ENCODE results near the gene LHX1.

The LHX1 gene

DNA sequence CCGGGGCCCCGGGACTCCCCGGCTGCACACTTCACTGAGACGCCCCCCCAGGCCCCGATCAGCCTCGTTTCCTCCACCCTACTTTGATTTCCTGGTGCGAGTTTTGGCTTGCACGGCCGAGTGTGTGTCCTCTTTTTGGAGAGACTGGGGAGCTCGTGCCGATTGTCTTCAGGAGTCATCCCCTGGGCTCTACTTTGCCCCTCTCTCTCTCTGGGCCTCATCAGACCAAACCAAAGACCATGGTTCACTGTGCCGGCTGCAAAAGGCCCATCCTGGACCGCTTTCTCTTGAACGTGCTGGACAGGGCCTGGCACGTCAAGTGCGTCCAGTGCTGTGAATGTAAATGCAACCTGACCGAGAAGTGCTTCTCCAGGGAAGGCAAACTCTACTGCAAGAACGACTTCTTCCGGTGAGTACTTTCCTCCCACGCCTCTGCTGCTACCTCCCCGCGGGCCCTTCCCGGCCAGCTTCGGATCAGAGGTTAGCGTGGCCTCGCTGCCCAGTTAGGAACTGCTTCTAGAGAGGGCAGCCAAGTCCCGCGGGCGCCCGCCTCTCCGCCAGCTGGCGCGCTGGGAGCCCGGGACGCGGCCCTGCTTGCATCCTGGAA, 787 bp downstream of the LHX1 start:
- Histone ChIP-seq H3K27me3 (ENCODE audit: insufficient read depth, poor library complexity, severe bottlenecking) (peaks cover 99% of the 10 kb centered on the region), H3K36me3 (ENCODE audit: low read depth) (no peaks in the 10 kb centered on the region), H3K4me1 (ENCODE audit: insufficient read depth, poor library complexity, severe bottlenecking) (no peaks in the 10 kb centered on the region), H3K4me3 (ENCODE audit: severe bottlenecking) (no peak overlapping the region), H3K27ac (ENCODE audit: poor library complexity, severe bottlenecking) (no peak overlapping the region), H3K9me3 (ENCODE audit: severe bottlenecking) (no peaks in the 10 kb centered on the region)
- TF ChIP-seq, protein P1, sequence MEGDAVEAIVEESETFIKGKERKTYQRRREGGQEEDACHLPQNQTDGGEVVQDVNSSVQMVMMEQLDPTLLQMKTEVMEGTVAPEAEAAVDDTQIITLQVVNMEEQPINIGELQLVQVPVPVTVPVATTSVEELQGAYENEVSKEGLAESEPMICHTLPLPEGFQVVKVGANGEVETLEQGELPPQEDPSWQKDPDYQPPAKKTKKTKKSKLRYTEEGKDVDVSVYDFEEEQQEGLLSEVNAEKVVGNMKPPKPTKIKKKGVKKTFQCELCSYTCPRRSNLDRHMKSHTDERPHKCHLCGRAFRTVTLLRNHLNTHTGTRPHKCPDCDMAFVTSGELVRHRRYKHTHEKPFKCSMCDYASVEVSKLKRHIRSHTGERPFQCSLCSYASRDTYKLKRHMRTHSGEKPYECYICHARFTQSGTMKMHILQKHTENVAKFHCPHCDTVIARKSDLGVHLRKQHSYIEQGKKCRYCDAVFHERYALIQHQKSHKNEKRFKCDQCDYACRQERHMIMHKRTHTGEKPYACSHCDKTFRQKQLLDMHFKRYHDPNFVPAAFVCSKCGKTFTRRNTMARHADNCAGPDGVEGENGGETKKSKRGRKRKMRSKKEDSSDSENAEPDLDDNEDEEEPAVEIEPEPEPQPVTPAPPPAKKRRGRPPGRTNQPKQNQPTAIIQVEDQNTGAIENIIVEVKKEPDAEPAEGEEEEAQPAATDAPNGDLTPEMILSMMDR (IDR thresholded peaks at IDR 0.05; ENCODE audit: poor library complexity, severe bottlenecking): no peak
- no peak for DNase-seq (ENCODE audit: low spot score)
- peak; percentile 30 for ATAC-seq (ENCODE audit: low read depth)

DNA sequence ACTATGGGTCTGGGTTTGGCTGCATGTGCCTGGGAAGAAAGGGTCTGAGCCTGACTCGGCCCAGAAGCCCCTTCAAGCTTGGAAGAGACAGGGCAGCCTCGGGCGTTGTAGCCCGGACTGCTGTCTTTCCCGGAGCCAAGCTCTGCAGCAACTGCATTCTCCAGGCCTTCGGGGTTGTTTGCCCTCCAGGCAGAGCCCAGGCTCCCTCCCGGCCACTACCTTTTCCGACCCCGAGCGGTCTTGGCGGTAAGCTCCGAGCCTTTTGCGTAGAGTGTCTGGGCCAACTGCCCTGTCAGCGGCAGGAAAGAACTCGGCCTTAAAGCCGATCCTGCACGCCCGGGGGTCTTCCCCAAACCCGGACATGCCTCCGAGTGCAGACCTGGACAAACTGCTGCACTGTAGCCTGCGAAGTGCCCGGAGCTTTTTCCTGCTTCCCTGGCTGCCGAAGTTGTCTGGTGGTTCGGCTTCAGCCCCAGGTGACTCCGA, 1.3 kb downstream of the LHX1 start:
- ATAC-seq (ENCODE audit: low read depth) (no peak; the same call in 2 of the 3 replicates), DNase-seq (ENCODE audit: low spot score) (peak; percentile 38)
- H3K27ac ChIP-seq (ENCODE audit: poor library complexity, severe bottlenecking): no peak overlapping the region
- H3K9me3 ChIP-seq (ENCODE audit: severe bottlenecking): no peaks in the 10 kb centered on the region
- H3K27me3 ChIP-seq (ENCODE audit: insufficient read depth, poor library complexity, severe bottlenecking): peaks cover 99% of the 10 kb centered on the region
- no peak overlapping the region for H3K4me3 ChIP-seq (ENCODE audit: severe bottlenecking)
- TF ChIP-seq, protein P1 (IDR thresholded peaks at IDR 0.05; ENCODE audit: poor library complexity, severe bottlenecking): no peak
- H3K36me3 ChIP-seq (ENCODE audit: low read depth): no peaks in the 10 kb centered on the region
- no peaks in the 10 kb centered on the region for H3K4me1 ChIP-seq (ENCODE audit: insufficient read depth, poor library complexity, severe bottlenecking)

- H3K27ac ChIP-seq (ENCODE audit: poor library complexity, severe bottlenecking): no peak overlapping the region
- H3K4me3 ChIP-seq (ENCODE audit: severe bottlenecking): no peak overlapping the region
- ATAC-seq (ENCODE audit: low read depth) (no peak), DNase-seq (ENCODE audit: low spot score) (peak; percentile 34)
- no peaks in the 10 kb centered on the region for H3K4me1 ChIP-seq (ENCODE audit: insufficient read depth, poor library complexity, severe bottlenecking)
- no peaks in the 10 kb centered on the region for H3K36me3 ChIP-seq (ENCODE audit: low read depth)
- TF ChIP-seq, protein P1 (IDR thresholded peaks at IDR 0.05; ENCODE audit: poor library complexity, severe bottlenecking): no peak
- peaks cover 99% of the 10 kb centered on the region for H3K27me3 ChIP-seq (ENCODE audit: insufficient read depth, poor library complexity, severe bottlenecking)
- no peaks in the 10 kb centered on the region for H3K9me3 ChIP-seq (ENCODE audit: severe bottlenecking)
Measured at GRCh38 chr17:36939052-36939801, 2.0 kb downstream of the LHX1 start.

GRCh38 chr17:36939802-36940312, 2.6 kb downstream of the LHX1 start:
- no peak for ATAC-seq (ENCODE audit: low read depth)
- no peak for DNase-seq (ENCODE audit: low spot score)
- H3K4me3 ChIP-seq (ENCODE audit: severe bottlenecking): no peak overlapping the region
- no peak overlapping the region for H3K27ac ChIP-seq (ENCODE audit: poor library complexity, severe bottlenecking)
- TF ChIP-seq, protein P1 (IDR thresholded peaks at IDR 0.05; ENCODE audit: poor library complexity, severe bottlenecking): no peak
- no peaks in the 10 kb centered on the region for H3K9me3 ChIP-seq (ENCODE audit: severe bottlenecking)
- no peaks in the 10 kb centered on the region for H3K36me3 ChIP-seq (ENCODE audit: low read depth)
- H3K27me3 ChIP-seq (ENCODE audit: insufficient read depth, poor library complexity, severe bottlenecking): peaks cover 99% of the 10 kb centered on the region
- H3K4me1 ChIP-seq (ENCODE audit: insufficient read depth, poor library complexity, severe bottlenecking): no peaks in the 10 kb centered on the region

Data from RWPE2 (cell line).